OCI-LY1 (cell line): ENCODE measurements around the gene CD164L2.

Source experiments
- H2AFZ ChIP-seq: fragments of 200-600 bp; sonication (generic), shearing (Covaris generic); 2 replicates; pipeline ENCODE4 v1.6.0; 2014; ENCODE audit warnings: antibody characterized with exemption, mild to moderate bottlenecking, low read length
- H3F3A ChIP-seq: fragments of 200-600 bp; sonication (generic), shearing (Covaris generic); 2 replicates; pipeline ENCODE4 v1.6.0; 2014; ENCODE audit warnings: mild to moderate bottlenecking, antibody characterized with exemption, low read length, moderate library complexity; ENCODE audit not compliant: insufficient read depth
- H3K27ac ChIP-seq: fragments of 200-600 bp; sonication (generic); 2 replicates; pipeline ENCODE4 v1.5.1; 2014; ENCODE audit warnings: low read length, mixed run types, mild to moderate bottlenecking, low read depth; ENCODE audit not compliant: poor library complexity, severe bottlenecking
- H3K27me3 ChIP-seq: fragments of 200-600 bp; sonication (generic); 2 replicates; pipeline ENCODE4 v1.6.0; 2014; ENCODE audit warnings: antibody characterized with exemption, mild to moderate bottlenecking, low read length, moderate library complexity; ENCODE audit not compliant: insufficient read depth
- H3K36me3 ChIP-seq: fragments of 200-600 bp; sonication (generic); 2 replicates; pipeline ENCODE4 v1.6.1; 2014; ENCODE audit warnings: mild to moderate bottlenecking, antibody characterized with exemption, low read length, moderate library complexity, mixed read lengths; ENCODE audit not compliant: insufficient read depth
- H3K4me1 ChIP-seq: fragments of 200-600 bp; sonication (generic); 2 replicates; pipeline ENCODE4 v1.5.1; 2014; ENCODE audit warnings: mild to moderate bottlenecking, low read length, moderate library complexity; ENCODE audit not compliant: insufficient read depth, severe bottlenecking
- H3K4me2 ChIP-seq: fragments of 200-600 bp; sonication (generic), shearing (Covaris generic); 2 replicates; pipeline ENCODE4 v1.6.1; 2014; ENCODE audit warnings: low read length
- H3K4me3 ChIP-seq: fragments of 200-600 bp; sonication (generic); 2 replicates; pipeline ENCODE4 v1.5.1; 2014; ENCODE audit warnings: low read length, low read depth, mild to moderate bottlenecking, mixed read lengths; ENCODE audit not compliant: poor library complexity, severe bottlenecking
- H3K79me2 ChIP-seq: fragments of 200-600 bp; shearing (Covaris generic); 2 replicates; pipeline ENCODE4 v1.6.1; 2016; ENCODE audit warnings: mixed run types, low read length, mixed read lengths; ENCODE audit not compliant: insufficient read depth
- H3K9ac ChIP-seq: fragments of 200-600 bp; sonication (generic), shearing (Covaris generic); 2 replicates; pipeline ENCODE4 v1.6.1; 2014; ENCODE audit warnings: mild to moderate bottlenecking, low read length, mixed read lengths
- H3K9me2 ChIP-seq: fragments of 200-600 bp; sonication (generic), shearing (Covaris generic); 2 replicates; pipeline ENCODE4 v1.6.1; 2014; ENCODE audit warnings: low read depth, mild to moderate bottlenecking, low read length, mixed read lengths
- H3K9me3 ChIP-seq: fragments of 200-600 bp; shearing (Covaris generic); 2 replicates; pipeline ENCODE4 v1.6.1; 2014; ENCODE audit warnings: low read length, mixed read lengths
- H4K20me1 ChIP-seq: fragments of 200-600 bp; sonication (generic), shearing (Covaris generic); 2 replicates; pipeline ENCODE4 v1.6.0; 2016; ENCODE audit warnings: mild to moderate bottlenecking, low read length; ENCODE audit not compliant: insufficient read depth
- EZH2 ChIP-seq: fragments of 200-600 bp; sonication (generic), shearing (Covaris generic); IDR thresholded peaks from 2 replicates; pipeline ENCODE4 v1.8.0; 2017; ENCODE audit warnings: borderline replicate concordance, mixed run types, mild to moderate bottlenecking, antibody characterized with exemption, low read length, moderate library complexity, mixed read lengths
- TF ChIP-seq, protein P1 (sequence below): fragments of 200-600 bp; sonication (generic), shearing (Covaris generic); IDR thresholded peaks from 2 replicates; pipeline ENCODE4 v1.5.1; 2017; ENCODE audit warnings: mild to moderate bottlenecking, antibody characterized with exemption, low read length, moderate library complexity, mixed read lengths

CD164L2 gene

DNA sequence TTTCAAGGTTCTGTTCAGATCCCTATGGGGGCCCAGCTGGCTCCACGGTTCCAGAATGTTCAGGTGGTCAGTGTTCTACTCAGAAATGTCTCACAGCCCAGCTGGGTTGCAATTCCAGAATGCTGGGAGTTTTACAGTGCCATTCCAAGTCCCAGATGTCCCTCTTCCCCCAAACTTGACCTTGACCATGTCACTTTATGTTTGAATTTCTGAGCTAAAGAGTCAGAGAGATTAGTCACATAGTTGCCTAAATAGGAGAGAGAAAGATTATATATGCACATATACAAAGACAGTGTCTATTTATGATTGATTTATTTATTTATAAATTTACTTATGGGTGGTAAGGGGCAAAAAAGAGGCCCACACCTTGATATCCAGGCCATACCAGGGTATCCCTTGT, 11.8 kb upstream of the CD164L2 start:
- no peaks in the 10 kb centered on the region for H3K36me3 ChIP-seq
- no peaks in the 10 kb centered on the region for H4K20me1 ChIP-seq
- H3K9me2 ChIP-seq = no peaks in the 10 kb centered on the region
- no peak overlapping the region for H2AFZ ChIP-seq
- no peaks in the 10 kb centered on the region for H3K27me3 ChIP-seq
- H3K27ac ChIP-seq = no peak overlapping the region
- no peaks in the 10 kb centered on the region for H3K79me2 ChIP-seq
- peaks cover 18% of the 10 kb centered on the region for H3K4me1 ChIP-seq
- H3K9ac ChIP-seq = no peak overlapping the region
- H3K9me3 ChIP-seq = no peaks in the 10 kb centered on the region
- TF ChIP-seq EZH2 = no peak
- TF ChIP-seq, protein P1, sequence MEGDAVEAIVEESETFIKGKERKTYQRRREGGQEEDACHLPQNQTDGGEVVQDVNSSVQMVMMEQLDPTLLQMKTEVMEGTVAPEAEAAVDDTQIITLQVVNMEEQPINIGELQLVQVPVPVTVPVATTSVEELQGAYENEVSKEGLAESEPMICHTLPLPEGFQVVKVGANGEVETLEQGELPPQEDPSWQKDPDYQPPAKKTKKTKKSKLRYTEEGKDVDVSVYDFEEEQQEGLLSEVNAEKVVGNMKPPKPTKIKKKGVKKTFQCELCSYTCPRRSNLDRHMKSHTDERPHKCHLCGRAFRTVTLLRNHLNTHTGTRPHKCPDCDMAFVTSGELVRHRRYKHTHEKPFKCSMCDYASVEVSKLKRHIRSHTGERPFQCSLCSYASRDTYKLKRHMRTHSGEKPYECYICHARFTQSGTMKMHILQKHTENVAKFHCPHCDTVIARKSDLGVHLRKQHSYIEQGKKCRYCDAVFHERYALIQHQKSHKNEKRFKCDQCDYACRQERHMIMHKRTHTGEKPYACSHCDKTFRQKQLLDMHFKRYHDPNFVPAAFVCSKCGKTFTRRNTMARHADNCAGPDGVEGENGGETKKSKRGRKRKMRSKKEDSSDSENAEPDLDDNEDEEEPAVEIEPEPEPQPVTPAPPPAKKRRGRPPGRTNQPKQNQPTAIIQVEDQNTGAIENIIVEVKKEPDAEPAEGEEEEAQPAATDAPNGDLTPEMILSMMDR = no peak
- H3K4me2 ChIP-seq = no peak overlapping the region
- no peak overlapping the region for H3K4me3 ChIP-seq
- H3F3A ChIP-seq = no peaks in the 10 kb centered on the region

DNA sequence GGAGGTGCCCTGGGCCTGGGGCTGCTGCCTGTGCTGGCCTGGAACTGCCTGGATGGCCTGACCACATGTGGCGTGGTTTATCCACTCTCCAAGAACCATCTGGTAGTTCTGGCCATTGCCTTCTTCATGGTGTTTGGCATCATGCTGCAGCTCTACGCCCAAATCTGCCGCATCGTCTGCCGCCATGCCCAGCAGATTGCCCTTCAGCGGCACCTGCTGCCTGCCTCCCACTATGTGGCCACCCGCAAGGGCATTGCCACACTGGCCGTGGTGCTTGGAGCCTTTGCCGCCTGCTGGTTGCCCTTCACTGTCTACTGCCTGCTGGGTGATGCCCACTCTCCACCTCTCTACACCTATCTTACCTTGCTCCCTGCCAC, 11.1 kb upstream of the CD164L2 start:
- Histone ChIP-seq H3K9me2 (no peaks in the 10 kb centered on the region), H4K20me1 (no peaks in the 10 kb centered on the region), H3F3A (no peaks in the 10 kb centered on the region), H3K27ac (no peak overlapping the region), H3K79me2 (no peaks in the 10 kb centered on the region), H3K4me2 (no peak overlapping the region), H3K36me3 (no peaks in the 10 kb centered on the region), H3K9ac (no peak overlapping the region), H3K27me3 (no peaks in the 10 kb centered on the region), H3K4me1 (peaks cover 18% of the 10 kb centered on the region), H3K4me3 (no peak overlapping the region), H2AFZ (no peak overlapping the region), H3K9me3 (no peaks in the 10 kb centered on the region)
- TF ChIP-seq, protein P1 = no peak
- no peak for TF ChIP-seq EZH2

DNA sequence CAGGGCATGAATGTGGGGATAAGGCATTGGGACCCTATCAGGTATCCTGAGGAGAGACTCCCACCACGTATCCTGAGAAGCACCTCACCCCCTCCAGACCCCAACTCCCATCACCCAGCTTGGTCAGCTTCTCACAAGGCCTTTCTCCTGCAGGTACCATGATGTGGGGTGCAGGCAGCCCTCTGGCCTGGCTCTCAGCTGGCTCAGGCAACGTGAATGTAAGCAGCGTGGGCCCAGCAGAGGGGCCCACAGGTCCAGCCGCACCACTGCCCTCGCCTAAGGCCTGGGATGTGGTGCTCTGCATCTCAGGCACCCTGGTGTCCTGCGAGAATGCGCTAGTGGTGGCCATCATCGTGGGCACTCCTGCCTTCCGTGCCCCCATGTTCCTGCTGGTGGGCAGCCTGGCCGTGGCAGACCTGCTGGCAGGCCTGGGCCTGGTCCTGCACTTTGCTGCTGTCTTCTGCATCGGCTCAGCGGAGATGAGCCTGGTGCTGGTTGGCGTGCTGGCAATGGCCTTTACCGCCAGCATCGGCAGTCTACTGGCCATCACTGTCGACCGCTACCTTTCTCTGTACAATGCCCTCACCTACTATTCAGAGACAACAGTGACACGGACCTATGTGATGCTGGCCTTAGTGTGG, 10.6 kb upstream of the CD164L2 start:
- no peak overlapping the region for H3K4me3 ChIP-seq
- no peak overlapping the region for H3K4me2 ChIP-seq
- H3K4me1 ChIP-seq = peaks cover 18% of the 10 kb centered on the region

More for the DNA sequence above, 10.6 kb upstream of the CD164L2 start:
- Histone ChIP-seq H3F3A (no peaks in the 10 kb centered on the region), H3K9ac (no peak overlapping the region), H3K27ac (no peak overlapping the region), H4K20me1 (no peaks in the 10 kb centered on the region), H3K79me2 (no peaks in the 10 kb centered on the region), H2AFZ (no peak overlapping the region), H3K27me3 (no peaks in the 10 kb centered on the region), H3K36me3 (no peaks in the 10 kb centered on the region), H3K9me3 (no peaks in the 10 kb centered on the region), H3K9me2 (no peaks in the 10 kb centered on the region)
- no peak for TF ChIP-seq EZH2
- TF ChIP-seq, protein P1 = no peak
